Fibroblast of lung (primary cell): ENCODE results near the gene PHETA1. TPM values are rescaled to one million over a fixed set of nuclear protein-coding genes. Genes with fewer than 3 reads are reported as not detected.
"Not testable (repeated sequence)": the region's sequence is repeated elsewhere in the genome, so short reads cannot be mapped to it uniquely, and the experiment has no call there.

ENCODE experiments used
- DNase-seq, 2 donors: peaks; one replicate each; pipeline versions ENCODE4 v3.0.0 to v3.0.0-alpha.2; 2010; ENCODE audit warnings: low read depth in 2 of 2
- H2AFZ ChIP-seq: 2 replicates; pipeline ENCODE4 v1.5.1; 2012; ENCODE audit warnings: low read length, control low read depth, inconsistent platforms
- H3K27ac ChIP-seq: 2 replicates; pipeline ENCODE4 v1.5.1; 2011; ENCODE audit warnings: low read length, control low read depth; ENCODE audit not compliant: insufficient read depth
- H3K27me3 ChIP-seq: 2 replicates; pipeline ENCODE4 v1.5.1; 2011; ENCODE audit warnings: mild to moderate bottlenecking, low read length; ENCODE audit not compliant: control insufficient read depth, insufficient read depth
- H3K36me3 ChIP-seq: 2 replicates; pipeline ENCODE4 v1.5.1; 2011; ENCODE audit warnings: low read length; ENCODE audit not compliant: control insufficient read depth, insufficient read depth
- H3K4me1 ChIP-seq: 2 replicates; pipeline ENCODE4 v1.5.1; 2011; ENCODE audit warnings: low read length; ENCODE audit not compliant: control insufficient read depth, insufficient read depth; ENCODE audit errors: extremely low read depth
- H3K4me2 ChIP-seq: 2 replicates; pipeline ENCODE4 v1.5.1; 2011; ENCODE audit warnings: low read length, control low read depth; ENCODE audit not compliant: insufficient read depth; ENCODE audit errors: extremely low read depth
- H3K4me3 ChIP-seq, 4 experiments: fragments of 200-600 bp in 1 of 4; sonication (generic) in 1 of 4; replicated peaks in 1 of 4; 2 replicates each; pipeline ENCODE4 v1.5.1; 2011 to 2016; ENCODE audit warnings: low read length in 4 of 4, low read depth in 3 of 4, mild to moderate bottlenecking in 3 of 4, control low read depth in 2 of 4, inconsistent platforms in 1 of 4, mixed read lengths in 1 of 4; ENCODE audit not compliant: insufficient read depth in 1 of 4; ENCODE audit errors: control extremely low read depth in 1 of 4
- H3K79me2 ChIP-seq: 2 replicates; pipeline ENCODE4 v1.5.1; 2012; ENCODE audit warnings: mild to moderate bottlenecking, low read length, inconsistent platforms; ENCODE audit not compliant: control insufficient read depth, insufficient read depth
- H3K9ac ChIP-seq: 2 replicates; pipeline ENCODE4 v1.5.1; 2011; ENCODE audit warnings: mild to moderate bottlenecking, low read length, control low read depth; ENCODE audit not compliant: insufficient read depth
- H3K9me3 ChIP-seq: 2 replicates; pipeline ENCODE4 v1.5.1; 2012; ENCODE audit warnings: low read depth, low read length; ENCODE audit not compliant: control insufficient read depth, insufficient read depth
- H4K20me1 ChIP-seq: 2 replicates; pipeline ENCODE4 v1.5.1; 2011; ENCODE audit warnings: low read length; ENCODE audit not compliant: control insufficient read depth, insufficient read depth; ENCODE audit errors: extremely low read depth
- CTCF ChIP-seq, 2 donors: IDR thresholded peaks in 1 of 2; conservative IDR thresholded peaks in 1 of 2; 1 replicate in 1 of 2; 2 replicates in 1 of 2; pipeline ENCODE4 v1.5.1; 2011 to 2012; ENCODE audit warnings: low read length in 2 of 2, control low read depth in 1 of 2, inconsistent platforms in 1 of 2, low read depth in 1 of 2, mild to moderate bottlenecking in 1 of 2
- EZH2 ChIP-seq: IDR thresholded peaks from 2 replicates; pipeline ENCODE4 v1.5.1; 2012; ENCODE audit warnings: low read length, control low read depth, mild to moderate bottlenecking; ENCODE audit errors: missing control alignments
- polyA plus RNA-seq, 2 donors: library from polyadenylated mRNA; depleted of rRNA in 1 of 2; stranded (reverse) in 1 of 2; unstranded in 1 of 2; fragments of >200 nt; gene quantifications; 2 replicates each; pipeline ENCODE4 v1.2.1, GENCODE V29; 2011 to 2012; ENCODE audit warnings: missing spikeins in 1 of 2
- total RNA-seq: library from RNA; depleted of rRNA; stranded (reverse); fragments of >200 nt; gene quantifications from 2 replicates; pipeline ENCODE4 v1.2.1, GENCODE V29; 2014

The PHETA1 gene
- total and polyA plus RNA-seq, 2 donors (not counting 1 experiment from before 2014, with no cell fraction given) = 2.6 to 3.8 TPM

- Histone ChIP-seq H3K4me2 (no peak overlapping the region), H3K27me3 (peaks cover 7% of the 10 kb centered on the region), H3K36me3 (no peaks in the 10 kb centered on the region), H3K4me1 (no peaks in the 10 kb centered on the region), H3K9ac (no peak overlapping the region), H3K9me3 (no peaks in the 10 kb centered on the region), H3K79me2 (no peaks in the 10 kb centered on the region), H3K27ac (no peak overlapping the region), H2AFZ (no peak overlapping the region), H4K20me1 (no peaks in the 10 kb centered on the region), H3K4me3 (no peak overlapping the region)
- no peak for TF ChIP-seq CTCF (conservative IDR thresholded peaks at IDR 0.05 in 1 of 2, IDR thresholded peaks at IDR 0.05 in 1 of 2; ENCODE audit: low read depth in 1 of 2, low read length in 2 of 2)
- no peak for TF ChIP-seq EZH2
- no peak for DNase-seq
Observed at GRCh38 chr12:111377440-111377839, 8.5 kb upstream of the PHETA1 start.

- H3K27me3 ChIP-seq, H3K79me2 ChIP-seq, H4K20me1 ChIP-seq, H2AFZ ChIP-seq, H3K4me1 ChIP-seq, H3K9me3 ChIP-seq, H3K4me2 ChIP-seq, DNase-seq, H3K9ac ChIP-seq, H3K4me3 ChIP-seq, H3K27ac ChIP-seq, H3K36me3 ChIP-seq: not testable (repeated sequence)
Observed at GRCh38 chr12:111373231-111373630, 4.3 kb upstream of the PHETA1 start.

GRCh38 chr12:111369496-111370220 is 763 bp upstream of the PHETA1 start:
- Histone ChIP-seq H3K27ac (no peak overlapping the region), H2AFZ (peak overlapping the region; percentile 94), H3K9ac (no peak overlapping the region), H3K9me3 (no peaks in the 10 kb centered on the region), H3K4me3 (peak overlapping the region; percentile 63 to 91 (median 88)), H3K27me3 (no peaks in the 10 kb centered on the region), H3K4me1 (peaks cover 4% of the 10 kb centered on the region), H3K4me2 (peak overlapping the region; percentile 87), H3K79me2 (no peaks in the 10 kb centered on the region), H4K20me1 (no peaks in the 10 kb centered on the region), H3K36me3 (no peaks in the 10 kb centered on the region)
- TF ChIP-seq CTCF (conservative IDR thresholded peaks at IDR 0.05 in 1 of 2, IDR thresholded peaks at IDR 0.05 in 1 of 2; ENCODE audit: low read depth in 1 of 2, low read length in 2 of 2) (no peak), EZH2 (no peak)
- DNase-seq = no peak
